NCI-H748 (cell line): ENCODE results near the gene SPCS1.
"Not testable (repeated sequence)": the region's sequence is repeated elsewhere in the genome, so short reads cannot be mapped to it uniquely, and the experiment has no call there.

ENCODE experiments used
- DNase-seq: peaks from one replicate; lab custom pipeline; 2025; ENCODE audit not compliant: unreplicated experiment; lab: John Stamatoyannopoulos, UW

The SPCS1 gene

DNA sequence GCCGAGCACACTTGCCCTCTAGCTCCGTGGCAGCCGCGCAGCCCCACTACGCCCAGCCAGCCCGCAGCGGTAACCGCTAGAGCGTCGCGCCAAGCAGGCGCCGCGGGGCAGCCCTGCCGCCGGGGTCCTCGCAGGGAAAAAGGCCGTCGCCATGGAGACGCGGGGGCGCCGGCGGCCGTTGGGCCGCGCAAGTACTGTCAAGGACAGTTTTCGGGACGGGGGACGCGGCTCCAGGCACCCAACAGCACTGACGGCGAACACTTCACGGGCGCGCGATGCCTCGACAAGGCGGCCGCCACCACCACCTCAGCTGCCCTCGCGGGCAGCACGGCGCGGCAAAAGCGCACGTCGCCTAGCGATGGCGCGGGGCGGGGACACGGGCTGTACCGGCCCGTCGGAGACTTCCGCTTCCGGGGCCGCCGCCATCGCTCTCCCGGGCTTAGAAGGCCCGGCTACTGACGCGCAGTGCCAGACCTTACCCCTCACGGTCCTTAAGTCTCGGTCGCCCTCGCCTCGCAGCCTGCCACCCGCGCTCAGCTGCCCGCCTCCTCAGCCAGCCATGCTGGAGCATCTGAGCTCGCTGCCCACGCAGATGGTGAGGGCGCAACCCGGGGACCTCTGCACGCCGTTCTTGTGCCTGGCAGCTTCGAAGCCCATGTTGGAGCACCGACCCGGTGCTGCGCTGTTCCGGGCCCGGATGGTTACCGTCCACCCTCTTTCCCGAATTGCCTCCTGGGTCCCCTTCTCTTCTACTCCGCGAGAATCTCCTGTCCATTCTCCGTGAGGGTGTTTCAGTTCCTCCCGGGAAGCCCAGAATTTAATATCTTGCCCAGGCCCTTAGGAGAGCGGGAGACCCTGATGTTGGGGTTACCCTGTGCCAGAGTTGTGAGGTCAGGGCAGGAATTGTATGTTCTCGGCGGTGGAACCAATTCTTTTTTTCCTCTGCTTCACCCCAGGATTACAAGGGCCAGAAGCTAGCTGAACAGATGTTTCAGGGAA, at the start of gene SPCS1, which contains the start of gene GLT8D1:
Gene SPCS1 (plus strand): TSS at position 419 of the 999 bp plus-strand sequence. CDS start 141 bp downstream, at position 560.
Gene GLT8D1 (minus strand): TSS at position 104 of the 999 bp plus-strand sequence. CDS start 5,331 bp downstream, outside the sequence.
- peak; percentile 86 for DNase-seq

DNA sequence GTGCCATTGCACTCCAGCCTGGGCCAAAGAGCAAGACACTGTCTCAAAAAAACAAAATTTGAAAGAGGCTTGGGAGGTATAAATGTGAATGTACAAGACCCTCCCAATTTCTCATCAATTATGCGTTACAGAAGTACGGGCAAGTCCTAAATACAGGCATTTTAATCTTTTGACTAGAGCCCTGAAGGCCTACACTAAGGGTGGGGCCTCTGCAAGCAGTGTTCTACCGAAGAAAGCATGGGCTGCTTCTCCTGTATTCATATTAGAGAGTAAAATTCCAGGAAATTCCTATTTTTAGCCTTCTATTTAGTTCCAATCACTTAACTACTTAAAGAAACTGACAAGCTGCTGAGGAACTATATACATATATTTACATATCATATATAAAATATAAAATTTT, 45.9 kb upstream of the SPCS1 start:
- no peak for DNase-seq

DNA sequence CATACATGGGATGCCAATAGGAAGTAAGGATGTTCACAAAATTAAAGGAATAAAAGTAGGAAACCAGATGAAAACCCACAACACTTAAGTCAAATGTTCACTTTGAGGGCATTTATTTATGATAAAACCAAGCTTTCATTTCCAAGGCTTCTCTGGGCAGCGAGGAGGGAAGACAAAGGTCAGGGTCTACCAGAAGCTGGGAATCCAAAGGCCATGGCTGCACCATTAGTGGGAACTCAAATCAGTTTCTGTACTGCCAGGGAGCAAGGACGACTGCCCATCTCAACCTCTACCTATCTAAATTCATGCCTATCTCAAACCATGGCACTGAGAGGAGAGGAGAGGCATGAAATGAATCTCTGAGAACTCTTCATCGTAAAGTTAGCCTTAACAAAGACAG, 42.8 kb upstream of the SPCS1 start:
- no peak for DNase-seq

GRCh38 chr3:52670621-52671521, 35.0 kb upstream of the SPCS1 start:
- DNase-seq, result no peak

- no peak for DNase-seq
Observed at GRCh38 chr3:52671676-52672075, 34.2 kb upstream of the SPCS1 start.

DNA sequence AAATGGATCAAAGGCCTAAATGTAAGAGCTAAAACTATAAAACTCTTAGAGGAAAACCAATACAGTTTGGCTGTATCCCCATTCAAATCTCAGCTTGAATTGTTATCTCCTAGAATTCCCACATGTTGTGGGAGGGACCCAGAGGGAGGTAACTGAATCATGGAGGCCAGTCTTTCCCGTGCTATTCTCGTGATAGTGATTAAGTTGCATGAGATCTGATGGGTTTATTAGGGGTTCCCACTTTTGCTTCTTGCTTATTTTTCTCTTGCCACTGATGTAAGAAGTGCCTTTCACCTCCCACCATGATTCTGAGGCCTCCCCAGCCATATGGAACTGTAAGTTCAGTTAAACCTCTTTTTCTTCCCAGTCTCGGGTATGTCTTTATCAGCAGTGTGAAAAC, 29.7 kb upstream of the SPCS1 start:
- DNase-seq, result not testable (repeated sequence)

DNA sequence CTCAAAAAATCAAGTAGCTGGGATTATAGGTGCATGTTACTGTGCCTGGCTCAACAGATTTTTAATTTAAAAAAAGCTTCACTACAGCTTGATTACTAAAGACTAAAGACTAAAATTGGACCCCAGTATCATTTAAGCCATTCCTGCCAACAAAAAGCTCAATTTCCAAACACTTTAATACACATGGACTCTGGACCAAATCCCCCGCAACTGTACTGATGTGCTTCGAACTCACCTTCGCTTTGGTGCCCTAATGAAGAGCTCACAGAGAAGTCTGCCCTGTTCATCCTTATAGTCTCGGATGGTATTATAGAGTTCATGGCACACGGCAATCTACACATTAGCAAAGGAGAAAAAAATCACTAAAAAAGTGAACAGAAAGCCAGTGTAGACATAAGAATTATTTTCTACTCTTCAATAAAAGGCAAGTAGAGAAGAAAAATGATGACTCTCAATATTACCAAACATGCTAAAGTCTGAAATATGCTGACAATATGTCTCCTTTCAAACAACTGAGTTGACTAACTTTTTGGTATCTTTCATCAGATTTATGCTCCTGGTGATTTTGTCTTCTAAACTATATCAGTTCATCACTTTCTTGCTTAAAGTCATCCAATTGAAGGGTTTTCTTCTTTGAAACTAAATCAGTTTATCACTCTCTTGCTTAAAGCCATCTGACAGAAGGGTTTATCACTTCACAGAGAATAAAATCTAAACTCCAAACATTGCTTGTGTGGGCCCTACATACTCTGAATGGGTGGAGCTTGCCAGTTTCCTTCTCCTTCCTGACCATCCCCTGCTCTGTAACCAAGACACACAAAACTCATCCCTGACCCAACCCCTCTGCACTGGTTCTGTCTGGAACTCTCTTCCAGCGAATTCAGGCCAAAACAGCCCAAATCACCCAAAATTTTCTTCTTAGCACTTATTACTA, 27.4 kb upstream of the SPCS1 start:
- DNase-seq, result no peak

GRCh38 chr3:52679199-52679538, 26.7 kb upstream of the SPCS1 start:
- DNase-seq, result no peak

- no peak for DNase-seq
Observed at GRCh38 chr3:52679811-52680210, 26.1 kb upstream of the SPCS1 start.

DNA sequence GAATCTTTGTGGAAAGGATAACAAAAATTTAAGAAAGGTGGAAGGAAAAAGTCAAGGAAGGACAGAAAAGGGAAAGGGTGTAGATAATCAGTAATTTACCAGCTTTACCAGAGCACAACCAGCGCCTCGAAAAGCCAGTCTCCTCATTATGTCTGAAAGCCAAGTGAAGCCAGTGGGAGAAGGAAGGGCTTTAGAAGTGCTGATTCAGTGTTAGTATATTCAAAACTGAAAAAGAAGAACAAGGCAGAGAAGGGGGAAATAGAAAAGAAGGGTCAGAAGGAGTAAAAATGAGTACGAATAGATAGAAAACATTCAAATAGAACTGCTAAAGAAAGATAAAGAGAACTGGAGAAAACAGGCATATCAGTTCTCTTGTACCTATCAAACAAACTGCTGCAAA, 24.3 kb upstream of the SPCS1 start:
- DNase-seq, result no peak

DNA sequence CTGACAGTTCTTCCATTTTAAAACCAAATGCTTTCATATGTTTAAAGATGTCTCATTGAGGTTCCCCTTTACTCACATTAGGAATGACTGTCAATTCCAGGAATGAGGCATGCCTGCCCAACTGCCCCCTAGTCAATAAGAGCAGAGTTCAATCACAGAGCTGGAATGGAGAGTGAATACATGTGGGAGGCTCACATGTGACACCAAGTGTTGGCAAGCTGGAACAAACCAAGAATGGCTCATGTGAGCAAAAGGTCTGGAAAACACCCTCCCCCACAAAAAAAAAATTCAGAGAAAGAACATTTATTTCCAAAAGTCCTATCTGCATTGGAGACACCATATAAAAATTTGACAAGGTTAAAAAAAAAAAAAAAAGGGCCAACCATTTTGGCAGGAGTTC, 23.9 kb upstream of the SPCS1 start:
- no peak for DNase-seq

DNA sequence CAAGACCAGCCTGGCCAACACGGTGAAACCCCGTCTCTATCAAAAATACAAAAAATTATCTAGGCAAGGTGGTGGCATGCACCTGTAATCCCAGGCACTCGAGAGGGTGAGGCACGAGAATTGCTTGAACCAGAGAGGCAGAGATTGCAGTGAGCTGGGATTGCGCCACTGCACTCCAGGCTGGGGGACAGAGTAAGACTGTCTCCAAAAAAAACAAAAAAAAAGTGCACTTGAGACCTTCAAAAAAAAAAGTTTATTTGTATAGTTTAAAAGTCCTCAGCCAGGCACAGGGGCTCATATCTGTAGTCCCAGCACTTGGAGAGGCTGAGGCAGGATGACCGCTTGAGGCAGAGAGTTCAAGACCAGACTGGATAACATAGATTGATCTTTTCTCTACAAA, 22.3 kb upstream of the SPCS1 start:
- DNase-seq, result no peak

DNA sequence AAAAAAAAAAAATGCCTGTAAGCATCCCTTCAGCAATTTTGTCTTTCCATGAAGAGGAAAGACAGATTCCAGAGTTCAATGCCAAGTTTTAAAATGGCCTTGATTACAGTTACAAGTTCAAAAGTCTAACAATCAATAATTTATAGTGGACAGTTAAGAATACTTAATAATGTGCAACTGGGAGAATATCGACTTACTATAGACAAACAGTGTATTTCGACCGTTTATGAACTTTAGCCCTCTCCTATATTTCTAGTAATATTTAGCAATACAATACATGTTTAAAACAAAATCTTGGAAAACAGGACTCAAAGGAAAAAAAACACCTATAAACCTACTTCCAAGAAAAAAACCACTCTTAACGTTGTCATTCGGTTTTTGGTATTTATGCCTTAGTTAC, 21.7 kb upstream of the SPCS1 start:
- DNase-seq, result no peak

DNA sequence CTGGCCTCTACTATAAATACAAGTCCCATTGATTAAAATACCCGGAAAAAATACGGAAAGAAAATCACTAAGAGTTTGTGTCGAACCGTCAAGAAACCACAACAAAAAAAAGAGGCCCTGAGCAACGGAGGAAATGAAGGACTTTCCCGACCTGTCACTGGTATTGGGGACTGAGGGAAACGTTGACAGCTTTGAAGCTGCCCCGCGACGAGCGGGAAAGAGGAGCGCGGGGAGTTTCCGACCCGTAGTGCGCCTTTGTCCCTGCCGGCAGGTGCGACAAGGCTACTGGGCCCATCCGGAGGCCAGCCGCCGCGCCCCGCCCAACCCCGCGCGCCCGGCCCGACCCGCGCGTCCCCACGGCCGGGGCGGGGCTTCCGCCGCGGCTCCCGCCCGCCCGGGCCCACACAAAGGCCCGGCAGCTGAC, 20.6 kb upstream of the SPCS1 start:
- peak; percentile 87 for DNase-seq

DNA sequence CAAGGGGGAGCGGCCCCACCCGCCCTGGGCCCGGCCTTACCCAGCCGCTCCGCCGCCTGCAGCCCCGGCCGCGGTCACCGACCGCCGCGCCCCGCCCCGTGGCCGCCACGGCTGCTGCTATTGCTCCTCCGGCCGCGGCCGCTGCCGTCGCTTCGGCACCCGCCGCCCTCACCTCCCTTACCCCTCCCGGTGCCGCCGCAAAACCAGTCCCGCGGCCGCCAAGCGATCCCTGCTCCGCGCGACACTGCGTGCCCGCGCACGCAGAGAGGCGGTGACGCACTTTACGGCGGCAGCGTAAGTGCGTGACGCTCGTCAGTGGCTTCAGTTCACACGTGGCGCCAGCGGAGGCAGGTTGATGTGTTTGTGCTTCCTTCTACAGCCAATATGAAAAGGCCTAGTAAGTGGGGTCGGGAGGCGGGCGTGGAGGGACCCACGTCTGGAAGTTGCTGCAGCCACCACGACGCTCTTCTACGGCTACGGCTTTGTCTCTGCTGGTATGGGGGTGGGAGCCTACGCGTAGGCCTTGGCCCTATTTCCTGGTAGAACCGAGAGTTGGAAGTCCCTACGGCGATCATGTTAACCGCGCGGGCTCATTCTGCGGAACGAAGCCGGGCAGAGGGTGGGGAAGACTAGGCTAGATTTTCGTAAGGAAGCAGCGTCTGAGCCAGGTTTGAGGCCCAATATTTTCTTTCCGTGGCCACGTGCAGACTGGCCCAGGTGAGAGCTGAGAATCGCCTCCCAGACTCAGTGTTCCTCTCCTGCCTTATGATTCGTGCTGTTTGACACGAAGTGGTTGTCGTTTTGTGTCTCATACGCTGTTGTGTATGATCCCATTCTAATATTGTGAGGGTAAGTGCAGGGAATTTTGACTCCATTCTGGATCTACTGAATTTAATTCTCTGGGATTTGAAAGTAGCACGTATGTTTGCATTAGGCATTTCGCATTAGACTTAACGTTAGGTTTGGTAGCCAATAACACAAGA, 19.9 kb upstream of the SPCS1 start, which contains the start of the genes GNL3 and PBRM1:
Gene GNL3 (plus strand): TSS at position 324 of the 983 bp plus-strand sequence. CDS start 61 bp downstream, at position 385.
Gene PBRM1 (minus strand): TSS at position 205 of the 983 bp plus-strand sequence.
- peak; percentile 94 for DNase-seq

DNA sequence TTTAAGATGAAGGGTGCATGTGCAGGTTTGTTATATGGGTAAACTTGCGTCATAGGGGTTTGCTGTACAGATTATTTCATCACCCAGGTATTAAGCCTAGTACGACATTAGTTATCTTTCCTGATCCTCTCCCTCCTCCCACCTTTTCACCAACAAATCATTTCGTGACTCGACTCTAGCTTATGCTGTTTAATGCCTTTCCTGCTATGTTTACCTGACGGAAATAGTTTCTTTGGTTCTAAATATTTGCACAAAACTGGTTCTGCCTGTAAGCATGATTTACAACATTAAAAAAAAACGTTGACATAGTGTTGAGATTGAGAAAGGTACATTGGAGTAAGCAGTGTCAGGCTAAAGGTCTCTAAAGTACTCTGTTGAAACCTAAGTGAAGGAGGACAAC, 17.6 kb upstream of the SPCS1 start:
- no peak for DNase-seq

DNA sequence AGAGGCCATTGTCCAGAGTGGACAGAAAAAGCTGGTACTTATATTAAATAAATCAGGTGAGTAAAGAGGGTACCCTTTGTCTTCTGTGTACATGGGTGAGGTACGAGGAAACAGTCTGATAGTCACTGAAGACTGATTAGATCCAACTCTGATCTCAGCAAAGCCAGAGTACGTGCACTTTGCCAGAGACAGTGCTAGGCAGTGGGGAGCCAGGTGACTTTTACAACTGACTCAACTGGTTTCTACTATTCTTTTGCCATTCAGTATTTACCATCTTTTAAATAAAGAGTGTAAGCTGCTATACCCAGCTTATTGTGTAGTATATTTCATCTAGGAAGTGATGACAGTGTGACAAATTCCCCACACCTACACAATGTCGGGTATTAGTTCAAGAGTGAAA, 16.8 kb upstream of the SPCS1 start:
- no peak for DNase-seq

- no peak for DNase-seq
Observed at GRCh38 chr3:52690560-52690959, 15.3 kb upstream of the SPCS1 start.

DNA sequence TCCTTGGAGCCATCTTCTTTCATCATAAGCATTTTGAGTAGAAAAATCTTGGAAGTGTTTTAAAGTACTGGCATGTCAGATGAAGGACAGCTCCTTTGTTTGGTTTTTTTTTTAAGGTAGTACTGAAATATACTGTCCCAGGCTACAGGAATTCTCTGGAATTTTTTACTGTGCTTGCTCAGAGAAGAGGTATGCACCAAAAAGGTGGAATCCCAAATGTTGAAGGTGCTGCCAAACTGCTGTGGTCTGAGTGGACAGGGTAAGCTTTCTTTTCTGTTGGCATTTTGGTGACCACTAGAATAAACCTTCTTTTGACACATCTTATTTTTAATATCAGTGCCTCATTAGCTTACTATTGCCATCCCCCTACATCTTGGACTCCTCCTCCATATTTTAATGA, 12.8 kb upstream of the SPCS1 start:
- no peak for DNase-seq
